Stimulated activated CD8-positive, alpha-beta memory T cell treated with anti-CD3 and anti-CD28 coated beads, Interleukin-15, amount 100 ng/mL, for 4 hours (primary cell): ENCODE data around the gene ERCC1.

Experiments used
- DNase-seq, 2 donors: peaks; one replicate each; pipeline ENCODE4 v3.0.0-alpha.2; 2020; ENCODE audit warnings: low read depth in 2 of 2

ERCC1 gene

GRCh38 chr19:45405435-45406225 lies 18.1 kb downstream of the ERCC1 start:
- DNase-seq, result peak; percentile 66 to 74

DNA sequence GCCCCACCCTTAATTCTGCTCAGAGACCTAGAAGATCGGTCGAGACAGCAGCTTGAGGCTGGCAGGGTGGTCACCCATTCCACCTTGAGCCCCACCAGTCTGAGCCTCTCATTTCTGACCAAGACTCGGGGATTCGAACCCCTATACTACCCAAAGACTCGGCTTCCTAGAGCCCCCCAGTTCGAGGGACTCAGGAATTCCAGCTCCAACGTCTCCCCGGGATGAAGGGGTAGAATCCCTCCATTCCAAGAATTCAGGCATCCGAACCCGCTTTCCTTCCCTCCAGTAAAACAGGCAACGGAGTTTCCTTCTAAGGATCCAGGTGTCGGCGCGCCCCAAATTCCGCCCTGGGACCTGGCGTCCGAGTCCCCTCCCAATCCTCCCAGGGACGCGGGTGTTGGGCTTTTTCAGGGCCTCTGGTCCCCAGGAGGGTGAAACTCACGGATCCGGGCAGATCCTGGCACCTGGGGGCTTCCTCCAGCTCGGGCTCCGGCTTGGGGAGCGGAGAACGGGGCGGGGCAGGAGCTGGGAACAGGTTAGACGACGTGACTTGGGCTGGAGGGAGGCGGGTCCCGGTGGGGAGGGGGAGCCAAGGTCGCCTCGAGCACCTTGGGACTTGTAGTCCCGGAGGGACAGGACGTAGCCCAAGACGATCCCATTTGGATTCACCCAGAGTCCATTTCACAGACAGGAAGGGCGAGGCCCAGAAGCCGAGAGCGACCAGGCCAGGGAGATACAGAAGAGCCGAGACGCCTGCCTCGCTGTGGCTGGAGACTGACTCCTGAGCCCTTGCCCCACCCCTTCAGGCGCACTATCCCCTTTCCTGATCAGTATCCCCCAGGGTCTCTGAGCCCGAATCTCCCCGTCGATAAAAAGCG lies 18.9 kb downstream of the ERCC1 start, which contains the start of gene PPP1R13L:
TSS of gene PPP1R13L (minus strand) at position 513 of the 878 bp plus-strand sequence. CDS start 6,751 bp downstream, outside the sequence.
- DNase-seq, result no peak

- peak in 1 of 2 donors; percentile 43 for DNase-seq
These were observed 19.7 kb downstream of the ERCC1 start for GRCh38 chr19:45403781-45404556.

DNA sequence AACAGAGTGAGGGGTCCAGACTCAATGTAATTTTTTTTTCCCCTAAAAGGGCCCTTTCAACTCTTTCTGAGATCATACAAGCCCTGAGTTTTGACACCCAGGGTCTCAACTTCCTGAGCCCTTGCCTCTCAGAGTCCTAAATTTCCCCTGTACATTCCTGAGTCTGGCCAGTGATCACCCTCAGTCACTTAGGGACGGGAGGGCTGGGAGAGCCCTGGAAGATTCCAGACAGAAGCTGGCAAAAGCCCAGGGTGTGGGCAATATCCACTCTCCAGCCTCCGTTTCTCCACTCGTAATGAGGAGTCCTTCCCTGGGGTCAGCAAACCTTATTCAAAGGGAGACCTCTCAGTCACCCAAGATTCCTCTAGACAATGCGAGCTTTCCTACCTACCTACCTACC lies 20.4 kb downstream of the ERCC1 start:
- no peak for DNase-seq

GRCh38 chr19:45402298-45403061 lies 21.2 kb downstream of the ERCC1 start:
- DNase-seq, result no peak

GRCh38 chr19:45401815-45402214 lies 21.9 kb downstream of the ERCC1 start:
- no peak for DNase-seq

- DNase-seq, result no peak
These were observed 23.5 kb downstream of the ERCC1 start for GRCh38 chr19:45400192-45400591.

DNA sequence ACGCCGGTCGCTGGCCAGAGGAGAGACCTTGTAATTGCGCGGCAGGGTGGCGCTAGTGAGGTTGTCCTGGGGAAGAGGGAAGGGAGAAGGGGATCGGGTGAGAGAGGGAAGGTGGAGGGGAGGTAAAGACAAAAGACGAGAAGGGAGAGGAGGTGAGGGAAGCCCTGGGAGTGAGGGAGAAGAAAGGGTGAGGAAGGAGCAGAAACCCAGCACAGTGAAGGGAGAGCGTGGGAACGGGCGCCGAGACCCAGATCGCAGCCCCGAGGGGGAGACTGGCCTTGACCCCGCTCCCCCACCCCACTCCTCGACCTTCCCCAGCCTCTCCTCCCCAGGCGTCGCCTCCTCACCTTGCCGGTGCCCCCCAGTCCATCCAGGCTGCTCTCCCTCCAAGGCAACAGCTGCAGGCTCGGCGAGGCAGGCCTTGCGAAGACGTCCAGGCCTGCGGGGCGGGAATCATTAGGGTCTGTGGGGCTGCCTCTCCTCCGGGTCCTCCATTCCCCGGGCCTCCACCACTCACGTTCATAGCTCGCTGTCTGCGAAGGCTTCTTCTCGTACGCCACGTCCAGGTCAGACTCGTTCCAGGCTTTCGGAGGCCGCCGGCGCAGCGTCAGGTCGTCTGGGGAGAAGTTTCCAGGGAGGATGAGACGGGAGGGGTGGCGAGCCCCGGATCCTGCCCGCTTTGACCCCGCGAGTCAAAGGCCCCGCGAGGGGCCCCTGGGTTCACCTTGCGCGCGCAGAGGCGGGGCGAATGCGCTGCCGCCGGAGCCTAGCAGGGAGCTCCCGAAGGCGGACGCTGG lies 27.7 kb downstream of the ERCC1 start:
- no peak for DNase-seq

- DNase-seq, result no peak
These were observed 31.6 kb downstream of the ERCC1 start for GRCh38 chr19:45391871-45392665.

GRCh38 chr19:45391346-45391745 lies 32.4 kb downstream of the ERCC1 start:
- no peak for DNase-seq

GRCh38 chr19:45385392-45386221 lies 38.1 kb downstream of the ERCC1 start:
- DNase-seq, result no peak

GRCh38 chr19:45382426-45382825 lies 41.3 kb downstream of the ERCC1 start:
- DNase-seq, result no peak

GRCh38 chr19:45380107-45380506 lies 43.6 kb downstream of the ERCC1 start:
- no peak for DNase-seq

DNA sequence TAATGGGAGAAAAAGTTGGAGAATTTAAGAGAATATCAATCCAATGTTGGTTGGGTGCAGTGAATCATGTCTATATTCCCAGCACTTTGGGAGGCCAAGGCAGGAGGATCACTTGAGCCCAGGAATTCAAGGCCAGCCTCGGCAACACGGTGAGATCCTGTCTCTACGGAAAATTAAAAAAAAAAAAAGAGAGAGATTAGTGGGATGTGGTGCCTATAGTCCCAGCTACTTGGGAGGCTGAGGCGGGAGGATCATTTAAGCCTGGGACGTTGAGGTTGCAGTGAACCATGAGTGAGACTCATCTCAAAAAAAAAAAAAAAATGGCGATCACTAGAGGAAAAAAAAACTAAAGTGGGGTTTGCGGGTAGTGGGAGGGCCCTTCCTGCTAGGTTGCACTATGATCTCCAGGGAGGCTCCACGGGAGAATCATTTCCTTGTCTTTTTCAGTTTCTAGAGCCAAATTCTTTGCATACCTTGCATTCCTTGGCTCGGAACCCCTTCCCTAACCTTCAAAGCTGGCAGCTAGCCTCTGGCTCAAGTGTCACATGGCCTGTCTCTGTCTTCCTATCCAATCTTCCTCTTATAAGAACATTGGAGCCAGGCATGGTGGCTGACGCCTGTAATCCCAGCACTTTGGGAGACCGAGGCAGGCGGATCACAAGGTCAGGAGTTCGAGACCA lies 47.5 kb downstream of the ERCC1 start:
- no peak for DNase-seq

GRCh38 chr19:45370410-45371204 lies 53.1 kb downstream of the ERCC1 start, which contains the start of gene ERCC2:
TSS of gene ERCC2 (minus strand) at chr19:45370573. CDS start at chr19:45370540, 33 bp downstream.
- peak; percentile 98 to 99 for DNase-seq

DNA sequence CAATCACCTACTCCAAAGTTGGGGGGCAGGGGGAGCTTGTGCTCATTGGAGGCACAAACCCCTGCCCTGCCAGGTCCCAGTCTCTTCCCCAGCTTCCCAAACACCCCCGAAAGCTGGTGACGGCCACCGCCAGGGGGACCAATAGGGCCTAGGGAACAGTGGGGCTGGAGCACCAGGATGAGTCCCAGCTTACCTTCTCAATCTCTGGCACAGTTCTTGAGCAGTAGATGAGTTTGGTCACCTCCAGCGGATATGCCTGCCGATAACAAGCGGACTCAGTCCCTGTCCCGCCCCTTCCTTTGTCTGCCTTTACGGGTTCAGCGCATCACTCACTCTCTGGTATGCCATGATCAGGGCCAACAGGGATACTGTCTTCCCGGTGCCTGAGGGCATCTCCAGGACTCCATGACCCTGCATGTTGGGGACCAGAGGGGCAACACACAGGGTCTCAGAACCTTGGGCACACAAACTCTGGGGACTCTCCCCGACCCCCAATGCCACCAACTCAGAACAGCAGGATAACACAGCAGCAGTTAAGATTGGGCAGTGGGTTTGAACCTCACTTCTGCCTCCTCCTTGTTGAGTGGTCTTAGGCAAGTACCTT lies 54.9 kb downstream of the ERCC1 start:
- DNase-seq, result no peak

GRCh38 chr19:45368127-45368526 lies 55.6 kb downstream of the ERCC1 start:
- no peak for DNase-seq
